Small intestine (tissue), 7 donors: Measurements from ENCODE around the gene RESP18. TPM values are rescaled to one million over a fixed set of nuclear protein-coding genes. Genes with fewer than 3 reads are reported as not detected.

Experiments
- DNase-seq, 2 donors: peaks; one replicate each; pipeline versions ENCODE4 v3.0.0 to v3.0.0-alpha.2; 2013
- FAIRE-seq: peaks from 2 replicates; lab custom pipeline; 2012; peaks lifted over from hg19 to GRCh38; lab: Jason Lieb, UNC
- H3K27ac ChIP-seq, 3 donors: one replicate each; pipeline ENCODE4 v1.5.1; 2013; ENCODE audit warnings: low read length in 2 of 3, mild to moderate bottlenecking in 2 of 3, control low read depth in 1 of 3, inconsistent platforms in 1 of 3, low read depth in 1 of 3, moderate library complexity in 1 of 3
- H3K27me3 ChIP-seq, 3 donors: one replicate each; pipeline ENCODE4 v1.6.1; 2013; ENCODE audit warnings: low read length in 3 of 3, inconsistent platforms in 1 of 3; ENCODE audit not compliant: control insufficient read depth in 3 of 3, insufficient read depth in 3 of 3
- H3K36me3 ChIP-seq, 3 donors: one replicate each; pipeline ENCODE4 v1.6.1; 2013; ENCODE audit warnings: low read length in 3 of 3, inconsistent platforms in 1 of 3, low read depth in 1 of 3, mild to moderate bottlenecking in 1 of 3, moderate library complexity in 1 of 3; ENCODE audit not compliant: control insufficient read depth in 3 of 3, insufficient read depth in 2 of 3
- H3K4me1 ChIP-seq, 3 donors: one replicate each; pipeline ENCODE4 v1.6.1; 2013; ENCODE audit warnings: low read length in 2 of 3, inconsistent platforms in 1 of 3, low read depth in 1 of 3, mild to moderate bottlenecking in 1 of 3, moderate library complexity in 1 of 3; ENCODE audit not compliant: control insufficient read depth in 3 of 3, insufficient read depth in 2 of 3
- H3K4me3 ChIP-seq, 3 donors: one replicate each; pipeline ENCODE4 v1.5.1; 2013; ENCODE audit warnings: low read length in 3 of 3, control low read depth in 1 of 3, inconsistent platforms in 1 of 3, low read depth in 1 of 3, mild to moderate bottlenecking in 1 of 3, moderate library complexity in 1 of 3
- H3K9me3 ChIP-seq, 2 donors: one replicate each; pipeline ENCODE4 v1.6.1; 2013; ENCODE audit warnings: low read depth in 1 of 2, low read length in 1 of 2; ENCODE audit not compliant: control insufficient read depth in 2 of 2, insufficient read depth in 1 of 2
- WGBS, 3 donors: extraction: QIAGEN DNeasy Blood & Tissue Kit; methylation state at CpG; one replicate each; pipeline ENCODE4 v1.1.7; 2013; 5-methylcytosine and 5-hydroxymethylcytosine counted together
- polyA plus RNA-seq, 4 donors: library from polyadenylated mRNA; stranded (reverse) in 3 of 4; unstranded in 1 of 4; fragments of 200-250 nt in 3 of 4; fragments of 120-200 nt in 1 of 4; gene quantifications; one replicate each; pipeline versions ENCODE4 v1.2.1 to v1.2.3, GENCODE V29; 2013
- donor health status: healthy with polysubstance abuse.
- donor health status: control.
- donor health status: control.
- donor health status: Bipolar disorder and iron deficiency.
- donor health status: healthy.

The RESP18 gene
- polyA plus RNA-seq, 4 donors: 0.16 to 0.28 TPM; not detected in 2

- H3K36me3 ChIP-seq: peaks cover 4 to 46% (median 7%) of the 10 kb centered on the region in 3 donors
- FAIRE-seq: no peak
- H3K27ac ChIP-seq: peak overlapping the region; percentile 82 to 97 (median 89)
- H3K4me3 ChIP-seq: peak overlapping the region; percentile 50 to 74 (median 60)
- DNase-seq: no peak
- 37 to 45% (median 45%) methylated on average over 12 of the region's 12 CpGs for WGBS, 3 donors
- H3K4me1 ChIP-seq: peaks cover 0 to 33% (median 6%) of the 10 kb centered on the region in 3 donors
- H3K9me3 ChIP-seq: no peaks in the 10 kb centered on the region
- no peaks in the 10 kb centered on the region for H3K27me3 ChIP-seq
Observed at GRCh38 chr2:219279916-219280516, 52.5 kb downstream of the RESP18 start.

GRCh38 chr2:219279151-219279915 lies 53.2 kb downstream of the RESP18 start, which contains the start of gene DNAJB2:
Gene DNAJB2, plus strand, starts transcription at chr2:219279366. Its CDS starts 468 bp downstream, at chr2:219279834.
- peak; percentile 98 for DNase-seq
- H3K36me3 ChIP-seq: peaks cover 4 to 40% (median 7%) of the 10 kb centered on the region in 3 donors
- H3K27ac ChIP-seq: peak within 1 kb of the TSS; percentile 88 to 97 (median 89)
- 0 to 1% (median 0%) methylated on average over 43 to 65 of the region's 65 CpGs for WGBS, 3 donors
- FAIRE-seq: no peak
- no peaks in the 10 kb centered on the region for H3K27me3 ChIP-seq
- no peaks in the 10 kb centered on the region for H3K9me3 ChIP-seq
- H3K4me3 ChIP-seq: peak within 1 kb of the TSS; percentile 50 to 74 (median 60)
- H3K4me1 ChIP-seq: peaks cover 0 to 33% (median 6%) of the 10 kb centered on the region in 3 donors

DNA sequence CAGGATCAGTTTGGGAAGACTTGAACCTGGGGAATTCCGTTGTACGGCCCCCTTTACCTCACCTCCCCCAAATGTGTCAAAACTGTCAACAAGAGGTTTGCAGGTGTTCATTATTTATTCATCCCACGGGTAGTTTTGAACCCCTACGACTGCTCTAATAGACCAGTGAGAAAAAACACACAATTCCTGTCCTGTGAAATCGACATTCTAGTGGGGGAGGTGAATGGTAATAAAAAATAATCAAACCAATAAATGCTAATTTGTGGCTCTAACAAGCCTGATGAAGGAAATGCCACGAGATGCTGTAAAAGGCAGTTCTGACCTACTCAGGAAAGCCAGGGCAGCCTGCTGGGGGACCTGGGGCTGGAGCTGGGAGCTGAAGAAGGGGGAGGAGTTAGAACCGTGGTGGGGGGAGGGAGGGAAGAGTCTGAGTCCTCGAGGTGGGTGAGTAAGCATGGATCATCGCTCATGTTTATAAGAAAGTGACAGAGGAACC lies 53.8 kb downstream of the RESP18 start:
- WGBS, 3 donors: 12 to 14% (median 12%) methylated on average over 9 of the region's 9 CpGs
- peaks cover 2 to 33% (median 7%) of the 10 kb centered on the region in 3 donors for H3K36me3 ChIP-seq
- no peak for FAIRE-seq

GRCh38 chr2:219277703-219278654 lies 54.6 kb downstream of the RESP18 start:
- peak overlapping the region; percentile 88 to 97 (median 89) for H3K27ac ChIP-seq
- no peaks in the 10 kb centered on the region for H3K9me3 ChIP-seq
- peaks cover 0 to 33% (median 6%) of the 10 kb centered on the region in 3 donors for H3K4me1 ChIP-seq
- H3K27me3 ChIP-seq: no peaks in the 10 kb centered on the region
- peak overlapping the region in 1 of 3 donors; percentile 50 for H3K4me3 ChIP-seq
- WGBS, 3 donors: 25 to 30% (median 25%) methylated on average over 25 of the region's 25 CpGs
- FAIRE-seq: no peak
- peaks cover 0 to 26% (median 5%) of the 10 kb centered on the region in 3 donors for H3K36me3 ChIP-seq
- DNase-seq: peak; percentile 83 to 90

More for the DNA sequence above, 53.8 kb downstream of the RESP18 start:
- Histone ChIP-seq H3K9me3 (no peaks in the 10 kb centered on the region), H3K4me1 (peaks cover 0 to 33% (median 6%) of the 10 kb centered on the region in 3 donors), H3K4me3 (peak overlapping the region in 2 of 3 donors; percentile 28 to 50), H3K27ac (peak overlapping the region; percentile 88 to 97 (median 89)), H3K27me3 (no peaks in the 10 kb centered on the region)
- DNase-seq: no peak

Other genes starting within 250 kb of the RESP18 start
- 10 to 100 TPM; 19.3 to 47.1 (median 36.6) TPM for gene NHEJ1, start 171.9 kb downstream of the RESP18 start, polyA plus RNA-seq
- 10 to 100 TPM in 3 of 4 donors, 1 to 10 TPM in 1; 4.3 to 26.6 (median 12.1) TPM for gene SLC23A3, start 162.7 kb downstream of the RESP18 start, polyA plus RNA-seq
- 10 to 100 TPM; 54.6 to 86.7 (median 72.2) TPM for gene CNPPD1, start 155.8 kb downstream of the RESP18 start, polyA plus RNA-seq
- 100 to 1,000 TPM in 1 of 4 donors, 10 to 100 TPM in 3; 36.2 to 101 (median 54.5) TPM for gene RETREG2, start 154.5 kb downstream of the RESP18 start, polyA plus RNA-seq
- gene ZFAND2B, start 126.0 kb downstream of the RESP18 start, polyA plus RNA-seq: 100 to 1,000 TPM in 2 of 4 donors, 10 to 100 TPM in 2; 46.9 to 182 (median 101) TPM
- gene ABCB6, start 113.8 kb downstream of the RESP18 start, polyA plus RNA-seq: 10 to 100 TPM; 37.7 to 49.2 (median 43.0) TPM
- gene ATG9A, start 103.1 kb downstream of the RESP18 start, polyA plus RNA-seq: 10 to 100 TPM in 3 of 4 donors, 1 to 10 TPM in 1; 8.1 to 44.1 (median 23.5) TPM
- 10 to 100 TPM; 20.2 to 62.7 (median 36.7) TPM for gene ANKZF1, start 102.9 kb downstream of the RESP18 start, polyA plus RNA-seq
- 10 to 100 TPM in 1 of 4 donors, 1 to 10 TPM in 3; 3.1 to 36.1 (median 4.3) TPM for gene GLB1L, start 87.3 kb downstream of the RESP18 start, polyA plus RNA-seq
- gene STK16, start 87.3 kb downstream of the RESP18 start, polyA plus RNA-seq: 10 to 100 TPM; 31.1 to 53.4 (median 42.6) TPM
- gene TUBA4B, start 79.5 kb downstream of the RESP18 start, polyA plus RNA-seq: under 1 TPM in 2 of 4 donors, not detected in 2; 0.06 to 0.67 TPM
- gene TUBA4A, start 78.8 kb downstream of the RESP18 start, polyA plus RNA-seq: 10 to 100 TPM; 42.1 to 62.0 (median 49.8) TPM
- 10 to 100 TPM; 43.3 to 65.8 (median 57.7) TPM for gene DNAJB2, start 53.4 kb downstream of the RESP18 start, polyA plus RNA-seq
- 1 to 10 TPM in 3 of 4 donors, not detected in 1; 1.6 to 9.4 (median 4.1) TPM for gene PTPRN, start 23.3 kb downstream of the RESP18 start, polyA plus RNA-seq
- 100 to 1,000 TPM in 3 of 4 donors, 10 to 100 TPM in 1; 98.2 to 200 (median 165) TPM for gene DNPEP, start 55.2 kb upstream of the RESP18 start, polyA plus RNA-seq
- 100 to 1,000 TPM in 1 of 4 donors, 10 to 100 TPM in 3; 24.6 to 178 (median 67.4) TPM for gene DES, start 85.6 kb upstream of the RESP18 start, polyA plus RNA-seq
- 10 to 100 TPM in 1 of 4 donors, 1 to 10 TPM in 2, under 1 TPM in 1; 0.45 to 15.7 (median 5.3) TPM for gene SPEG, start 102.1 kb upstream of the RESP18 start, polyA plus RNA-seq
- 10 to 100 TPM; 52.6 to 63.5 (median 61.3) TPM for gene GMPPA, start 166.1 kb upstream of the RESP18 start, polyA plus RNA-seq
- under 1 TPM in 2 of 4 donors, not detected in 2; 0.04 to 0.10 TPM for gene ASIC4, start 181.7 kb upstream of the RESP18 start, polyA plus RNA-seq
- 10 to 100 TPM in 3 of 4 donors, 1 to 10 TPM in 1; 8.7 to 96.1 (median 50.4) TPM for gene CHPF, start 211.1 kb upstream of the RESP18 start, polyA plus RNA-seq
- 10 to 100 TPM in 2 of 4 donors, 1 to 10 TPM in 2; 1.8 to 23.5 (median 14.8) TPM for gene TMEM198, start 211.3 kb upstream of the RESP18 start, polyA plus RNA-seq
- 10 to 100 TPM in 3 of 4 donors, 1 to 10 TPM in 1; 4.5 to 97.4 (median 15.4) TPM for gene OBSL1, start 238.8 kb upstream of the RESP18 start, polyA plus RNA-seq
- gene INHA, start 239.6 kb upstream of the RESP18 start, polyA plus RNA-seq: under 1 TPM in 2 of 4 donors, not detected in 2; 0.18 to 0.78 TPM